HuH-7.5 (cell line): ENCODE measurements around the gene FLII.

ENCODE experiments used
- DNase-seq: peaks from one replicate; pipeline ENCODE4 v3.0.0; 2011; ENCODE audit warnings: low spot score

The FLII gene

GRCh38 chr17:18245038-18245776, 13.3 kb downstream of the FLII start:
- DNase-seq = no peak

DNA sequence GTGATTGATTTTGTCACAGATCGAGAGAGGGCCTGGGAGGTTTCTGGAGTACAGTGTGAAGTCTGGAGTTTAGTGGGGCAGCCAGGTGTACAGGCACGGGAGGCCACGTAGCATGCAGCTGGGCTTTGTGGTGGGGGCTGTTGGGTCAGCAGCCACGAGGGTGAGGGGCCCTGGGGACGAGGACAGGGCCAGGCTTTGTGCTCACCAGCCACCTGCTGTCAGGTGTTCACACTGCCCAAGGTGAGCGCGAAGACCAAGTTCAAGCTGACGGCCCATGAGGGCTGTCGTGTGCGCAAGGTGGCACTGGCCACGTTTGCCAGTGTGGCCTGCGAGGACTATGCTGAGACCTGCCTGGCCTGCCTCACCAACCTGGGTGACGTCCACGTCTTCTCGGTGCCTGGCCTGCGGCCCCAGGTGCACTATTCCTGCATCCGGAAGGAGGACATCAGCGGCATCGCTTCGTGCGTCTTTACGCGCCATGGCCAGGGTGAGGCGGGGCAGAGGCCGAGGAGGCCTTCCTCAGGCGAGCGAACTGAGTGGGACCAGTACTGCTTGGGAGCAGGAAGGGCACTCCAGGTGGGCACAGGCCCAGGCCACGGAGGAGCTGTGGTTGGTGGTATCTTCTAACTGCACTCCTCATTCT, 17.2 kb downstream of the FLII start:
- DNase-seq = no peak

- no peak for DNase-seq
Observed at GRCh38 chr17:18240449-18240848, 18.1 kb downstream of the FLII start.

DNA sequence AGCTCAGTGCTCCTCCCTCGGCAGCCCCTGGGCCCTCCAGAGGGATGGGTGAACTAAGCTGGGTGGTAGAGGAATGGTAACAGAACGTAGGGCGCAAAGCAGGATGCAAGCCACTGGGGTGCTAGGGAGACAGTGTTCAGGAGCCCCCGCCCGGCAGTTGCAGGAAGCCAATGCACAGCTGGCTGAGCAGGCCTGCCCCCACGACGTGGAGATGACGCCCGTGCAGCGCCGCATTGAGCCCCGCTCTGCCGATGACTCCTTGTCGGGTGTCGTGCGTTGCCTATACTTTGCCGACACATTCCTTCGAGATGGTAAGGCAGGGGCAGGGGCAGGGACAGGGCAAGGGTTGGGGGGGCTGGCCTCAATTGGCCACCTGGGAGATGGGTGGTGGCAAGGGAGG, 20.2 kb downstream of the FLII start:
- DNase-seq = no peak

DNA sequence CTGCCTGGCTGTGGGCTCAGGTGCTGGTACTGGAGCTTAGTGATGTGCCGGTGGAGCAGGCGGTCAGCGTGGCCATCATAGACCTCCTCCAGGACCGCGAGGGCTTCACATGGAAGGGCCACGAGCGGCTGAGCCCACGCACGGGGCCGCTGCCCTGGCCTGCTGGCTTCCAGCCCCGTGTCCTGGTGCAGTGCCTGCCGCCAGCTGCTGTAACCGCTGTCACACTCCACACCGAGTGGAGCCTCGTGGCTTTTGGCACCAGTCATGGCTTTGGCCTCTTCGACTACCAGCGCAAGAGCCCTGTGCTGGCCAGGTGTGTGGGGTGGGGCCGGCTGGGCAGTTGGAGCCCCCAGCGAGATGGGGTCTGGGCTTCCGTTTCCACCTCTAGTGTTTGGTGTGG, 21.1 kb downstream of the FLII start:
- DNase-seq = no peak

- DNase-seq = no peak
Observed at GRCh38 chr17:18236494-18236893, 22.0 kb downstream of the FLII start.

DNA sequence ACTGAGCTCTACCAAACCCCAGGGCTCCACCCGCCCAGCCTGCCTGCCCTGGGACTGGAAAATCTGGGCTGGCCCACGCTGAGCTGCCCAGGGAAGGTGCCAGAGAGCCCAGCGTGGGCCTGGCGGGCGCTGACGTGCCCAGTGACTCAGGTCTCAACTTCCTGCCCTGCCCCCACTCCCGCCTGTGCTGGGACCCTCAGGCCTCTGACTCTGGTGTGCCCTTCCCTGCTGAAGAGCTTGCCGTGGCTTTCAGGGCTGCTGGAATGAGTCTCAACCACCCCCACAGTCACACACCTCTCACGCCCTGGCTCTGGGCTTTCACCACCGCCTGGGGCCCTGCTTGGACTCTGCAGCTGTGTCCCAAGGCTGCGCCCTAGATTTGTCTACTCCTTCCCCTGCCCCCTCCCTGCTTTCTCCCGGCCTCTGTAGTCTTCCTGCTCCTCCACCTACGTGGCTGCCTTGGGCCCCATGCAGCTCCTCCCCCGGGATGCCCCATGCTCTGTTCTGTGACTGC, 22.7 kb downstream of the FLII start:
- no peak for DNase-seq

GRCh38 chr17:18234853-18235380, 23.6 kb downstream of the FLII start:
- no peak for DNase-seq

DNA sequence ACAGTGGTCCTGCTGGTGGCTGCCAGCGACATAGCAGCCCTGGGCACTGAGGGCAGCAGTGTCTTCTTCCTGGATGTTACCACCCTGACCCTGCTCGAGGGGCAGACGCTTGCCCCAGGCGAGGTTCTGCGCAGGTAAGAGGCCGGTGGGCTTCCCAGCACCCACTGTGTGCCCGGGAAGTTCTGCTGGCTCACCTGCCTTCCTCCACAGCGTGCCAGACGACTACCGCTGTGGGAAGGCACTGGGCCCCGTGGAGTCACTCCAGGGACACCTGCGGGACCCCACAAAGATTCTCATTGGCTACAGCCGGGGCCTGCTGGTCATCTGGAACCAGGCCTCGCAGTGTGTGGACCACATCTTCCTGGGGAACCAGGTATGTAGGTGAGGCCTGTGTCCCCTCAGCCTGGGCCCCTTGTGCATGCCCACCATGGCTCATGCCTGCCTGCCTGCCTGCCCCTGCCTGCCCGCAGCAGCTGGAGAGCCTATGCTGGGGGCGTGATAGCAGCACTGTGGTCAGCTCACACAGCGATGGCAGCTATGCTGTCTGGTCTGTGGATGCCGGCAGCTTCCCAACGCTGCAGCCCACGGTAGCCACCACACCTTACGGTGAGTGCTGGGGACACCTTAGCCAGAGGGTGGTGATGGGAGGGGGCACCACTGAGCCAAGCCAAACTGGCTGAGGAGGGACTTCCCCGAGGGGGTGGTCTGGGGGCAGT, 24.6 kb downstream of the FLII start:
- no peak for DNase-seq

GRCh38 chr17:18231164-18231563, 27.4 kb downstream of the FLII start:
- no peak for DNase-seq

DNA sequence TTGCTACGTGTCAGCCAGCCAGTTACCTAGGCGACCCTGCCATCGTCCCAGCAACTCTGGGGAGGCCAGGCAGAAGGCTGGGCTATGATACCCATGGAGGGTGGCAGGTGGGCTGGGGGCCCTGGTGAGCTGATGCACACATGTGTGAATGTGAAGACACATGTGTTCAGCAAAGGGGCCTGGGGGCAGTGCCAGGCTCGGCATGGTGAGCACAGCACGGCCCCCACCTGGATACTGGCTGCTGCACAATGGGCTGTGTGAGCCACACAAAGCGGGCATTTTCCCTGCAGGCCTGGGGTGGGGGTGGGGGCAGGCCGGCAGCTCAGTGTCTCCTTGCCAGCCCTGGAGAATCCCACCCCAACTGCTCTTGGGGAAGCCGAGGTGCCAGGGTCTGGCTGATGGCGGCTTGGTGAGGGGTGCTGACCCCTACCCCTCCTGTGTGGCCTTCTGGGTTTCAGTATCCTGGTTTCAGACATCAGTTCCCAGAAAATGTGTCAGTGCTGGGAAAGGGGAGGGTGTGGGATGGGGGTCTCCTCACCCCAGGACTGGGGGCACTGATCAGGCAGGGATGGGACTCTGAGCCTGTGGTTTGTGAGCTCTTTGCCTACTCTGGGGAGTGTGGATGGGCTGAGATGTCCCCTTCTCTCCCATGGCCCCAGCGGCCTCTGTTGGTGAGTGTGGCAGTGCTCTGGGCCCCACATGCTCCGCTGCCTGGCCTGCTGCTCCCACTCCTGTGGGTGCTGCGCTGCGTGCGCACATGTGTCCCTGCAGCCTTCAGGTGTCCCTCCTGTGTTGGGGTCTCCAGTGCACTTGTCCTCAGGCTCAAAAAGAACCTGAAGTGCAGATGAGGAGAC, 28.0 kb downstream of the FLII start:
- DNase-seq = no peak

DNA sequence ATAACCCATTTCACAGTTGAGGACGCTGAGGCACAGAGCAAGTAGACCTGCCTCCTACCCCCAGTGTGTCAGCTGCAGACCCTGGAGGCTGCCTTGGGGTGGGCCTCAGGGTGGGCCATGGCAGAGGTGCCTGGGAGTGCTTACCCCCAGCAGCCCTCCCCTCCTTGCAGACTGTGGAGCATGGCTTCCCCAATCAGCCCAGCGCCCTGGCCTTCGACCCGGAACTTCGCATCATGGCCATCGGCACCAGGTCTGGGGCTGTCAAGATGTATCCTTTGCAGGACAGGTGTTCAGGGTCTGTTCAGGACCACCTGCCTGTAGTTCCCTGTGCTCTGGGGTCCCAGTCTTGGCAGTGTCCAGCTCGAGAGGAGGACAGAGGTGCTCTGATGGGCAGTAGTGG, 28.8 kb downstream of the FLII start:
- no peak for DNase-seq

- DNase-seq = no peak
Observed at GRCh38 chr17:18229254-18229653, 29.3 kb downstream of the FLII start.

- no peak for DNase-seq
Observed at GRCh38 chr17:18228176-18228682, 30.3 kb downstream of the FLII start.

GRCh38 chr17:18227635-18228034, 30.9 kb downstream of the FLII start:
- no peak for DNase-seq

DNA sequence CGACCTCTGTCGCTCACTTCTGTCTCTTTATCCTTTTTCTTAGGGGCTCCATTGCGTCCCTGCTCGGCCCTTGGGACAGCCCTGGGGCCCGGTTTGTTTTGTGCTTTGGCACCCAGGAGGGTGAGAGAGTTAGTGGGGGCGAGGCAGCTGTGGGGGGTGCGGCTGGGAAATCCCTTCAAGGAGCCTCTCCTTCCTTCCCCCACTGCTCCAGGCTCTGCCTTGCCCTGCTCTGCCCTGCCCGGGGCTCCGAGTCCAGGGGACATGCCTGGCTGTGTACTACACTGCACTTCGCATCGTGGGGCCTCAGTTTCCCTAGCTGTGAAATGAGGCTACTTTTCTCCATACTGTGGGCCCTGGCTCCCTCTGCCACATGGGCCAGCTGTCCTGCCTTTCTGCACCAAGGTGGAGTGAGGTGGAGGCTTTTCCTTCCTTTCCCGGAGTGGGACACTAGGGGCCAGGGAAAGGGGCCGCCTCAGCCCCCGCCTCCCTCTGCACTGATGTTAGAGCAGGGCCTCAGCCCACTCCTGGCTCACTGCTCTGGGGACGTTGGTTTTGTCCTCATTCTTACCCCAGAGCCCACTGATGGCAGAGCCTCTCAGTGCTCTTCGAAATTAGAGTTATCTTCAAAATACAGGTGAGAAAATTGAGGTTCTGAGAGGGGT, 32.1 kb downstream of the FLII start:
- DNase-seq = no peak

DNA sequence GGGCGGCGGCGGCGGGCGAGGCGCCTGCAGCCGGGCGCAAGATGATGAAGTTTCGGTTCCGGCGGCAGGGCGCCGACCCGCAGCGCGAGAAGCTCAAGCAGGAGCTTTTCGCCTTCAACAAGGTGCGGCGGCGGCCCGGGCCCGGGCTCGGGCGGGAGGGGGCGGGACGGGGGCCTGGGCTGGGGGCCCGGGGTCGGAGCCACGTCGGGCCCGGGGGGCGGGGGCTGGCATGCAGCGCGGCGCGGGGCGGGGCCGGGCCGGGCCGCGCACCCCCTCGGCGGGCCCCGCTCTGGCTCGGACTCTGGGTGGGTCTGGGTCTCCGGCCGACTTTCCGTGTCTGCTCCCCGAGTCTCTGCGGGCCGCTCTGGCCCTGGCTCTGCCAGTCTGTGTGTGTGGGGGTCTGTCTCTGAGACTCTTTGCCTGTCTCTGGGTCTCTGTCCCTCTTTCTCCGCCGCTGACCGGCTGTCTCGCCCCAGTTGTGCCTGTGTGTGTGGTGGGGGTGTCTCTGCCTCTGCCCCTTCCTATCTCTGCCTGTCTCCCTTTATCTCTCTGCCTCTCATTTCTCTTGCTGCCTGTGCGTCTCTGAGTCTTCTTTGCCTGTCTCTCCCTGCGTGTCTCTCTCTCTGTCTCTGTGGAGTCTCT, 32.8 kb downstream of the FLII start:
- DNase-seq = no peak

DNA sequence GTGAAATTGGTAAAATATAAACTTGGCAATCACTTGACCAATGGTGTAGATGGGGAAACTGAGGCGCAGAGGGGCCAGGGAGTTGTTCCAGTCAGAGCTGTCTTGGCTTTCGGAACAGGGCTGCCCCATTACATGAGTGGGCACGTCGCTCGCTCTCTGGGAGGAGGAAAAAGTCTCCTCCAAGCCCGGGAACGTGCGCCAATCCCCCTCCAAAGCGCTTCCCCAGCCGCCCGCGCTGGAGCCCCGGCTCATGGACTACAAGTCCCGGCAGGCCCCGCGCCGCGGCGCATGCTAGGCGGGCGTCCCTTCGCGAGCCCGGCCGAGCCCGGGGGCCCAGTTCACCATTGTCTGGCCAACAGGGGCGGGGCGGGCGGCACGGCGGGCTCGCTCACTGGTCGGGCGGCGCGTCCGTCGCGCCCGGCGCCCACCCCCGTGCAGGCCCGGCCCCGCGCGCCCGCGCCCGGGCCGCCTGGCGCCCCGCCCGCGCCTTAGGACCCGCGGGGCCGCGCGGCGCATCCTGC, 33.4 kb downstream of the FLII start, which contains the start of gene LLGL1:
Gene LLGL1, plus strand, starts transcription at position 515 of the 521 bp plus-strand sequence. CDS start 48 bp downstream, outside the sequence.
- peak; percentile 99 for DNase-seq

- no peak for DNase-seq
Observed at GRCh38 chr17:18224387-18225120, 34.0 kb downstream of the FLII start.

GRCh38 chr17:18224053-18224386, 34.5 kb downstream of the FLII start:
- DNase-seq = no peak
